Stimulated activated CD4-positive, alpha-beta T cell treated with anti-CD3 and anti-CD28 coated beads, Interleukin-2, amount 100 ng/mL, for 48 hours (primary cell): ENCODE measurements around the gene NEK6.

Experiments
- DNase-seq, 2 donors: peaks; one replicate each; pipeline ENCODE4 v3.0.0-alpha.2; 2020

Gene NEK6

DNA sequence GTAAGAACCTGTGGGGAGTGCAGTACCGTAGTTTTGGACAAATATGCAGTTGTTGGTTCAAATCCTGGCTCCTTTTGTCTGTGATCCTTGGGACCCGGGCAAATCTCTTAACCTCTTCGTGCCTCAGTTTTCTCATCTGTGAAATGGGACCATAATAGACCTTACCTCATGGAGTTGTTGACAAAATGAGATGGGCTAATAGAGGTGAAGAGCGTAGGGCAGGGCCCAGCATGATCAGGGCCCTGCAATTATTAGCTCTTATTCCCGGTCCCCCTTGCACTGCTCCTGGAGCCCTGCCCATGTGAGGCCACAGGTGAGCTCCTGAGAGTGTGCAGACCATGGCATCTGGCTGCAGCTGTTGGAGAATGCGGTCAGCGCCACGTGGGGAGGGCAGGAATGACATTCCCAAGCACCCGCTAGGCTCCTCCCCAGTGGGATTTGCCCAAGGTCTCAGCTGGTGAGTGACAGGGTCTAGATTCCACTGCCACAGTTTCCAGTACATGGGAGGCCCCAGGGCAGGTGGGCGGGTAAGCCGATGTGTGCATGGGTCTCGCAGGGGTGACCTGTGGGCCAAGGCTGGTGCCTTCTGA is 41.0 kb downstream of the NEK6 start:
- DNase-seq = no peak

GRCh38 chr9:124299515-124300090 is 41.9 kb downstream of the NEK6 start:
- no peak for DNase-seq

- DNase-seq = no peak
These were observed 42.6 kb downstream of the NEK6 start for GRCh38 chr9:124300312-124300711.

DNA sequence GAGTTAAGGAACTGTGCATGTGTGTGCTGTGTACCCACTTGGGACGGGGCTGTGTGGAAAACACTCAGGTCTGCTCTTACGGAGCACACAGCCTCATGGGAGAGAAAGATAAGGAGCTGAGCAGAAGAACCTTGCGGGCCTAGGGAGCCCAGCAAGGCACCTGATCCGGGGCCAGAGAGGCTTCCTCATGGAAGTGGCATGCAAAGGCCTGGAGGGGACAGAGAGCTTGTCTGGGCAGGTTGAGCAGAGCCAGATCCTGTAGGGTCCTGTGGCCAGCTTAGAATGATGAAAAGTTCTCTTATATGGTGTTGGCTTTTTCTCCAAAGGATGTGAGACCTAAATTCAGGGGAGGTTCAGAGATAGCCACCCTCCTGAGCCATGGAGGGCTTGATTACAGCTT is 45.2 kb downstream of the NEK6 start:
- no peak for DNase-seq

GRCh38 chr9:124303762-124304161 is 46.0 kb downstream of the NEK6 start:
- DNase-seq = no peak

DNA sequence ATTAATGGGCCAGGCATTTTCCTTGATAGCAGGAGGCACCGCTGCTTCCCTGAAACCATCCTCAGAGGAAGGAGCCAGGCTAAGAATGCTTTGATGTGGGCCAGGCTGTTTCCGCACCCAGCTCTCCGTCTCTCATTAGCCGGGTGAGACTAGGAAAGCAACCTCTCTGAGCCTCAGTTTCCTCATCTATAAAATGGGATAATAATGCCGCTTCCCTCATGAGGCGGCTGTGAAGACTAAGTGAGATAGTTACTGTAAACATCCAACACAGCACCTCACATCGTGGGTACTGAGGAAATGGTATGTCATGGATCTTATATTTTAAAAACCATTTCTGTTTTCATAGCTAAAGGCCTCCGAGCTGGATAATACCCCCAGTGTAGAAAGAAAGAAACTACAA is 46.5 kb downstream of the NEK6 start:
- DNase-seq = no peak

GRCh38 chr9:124306098-124306735 is 48.5 kb downstream of the NEK6 start:
- DNase-seq = no peak

DNA sequence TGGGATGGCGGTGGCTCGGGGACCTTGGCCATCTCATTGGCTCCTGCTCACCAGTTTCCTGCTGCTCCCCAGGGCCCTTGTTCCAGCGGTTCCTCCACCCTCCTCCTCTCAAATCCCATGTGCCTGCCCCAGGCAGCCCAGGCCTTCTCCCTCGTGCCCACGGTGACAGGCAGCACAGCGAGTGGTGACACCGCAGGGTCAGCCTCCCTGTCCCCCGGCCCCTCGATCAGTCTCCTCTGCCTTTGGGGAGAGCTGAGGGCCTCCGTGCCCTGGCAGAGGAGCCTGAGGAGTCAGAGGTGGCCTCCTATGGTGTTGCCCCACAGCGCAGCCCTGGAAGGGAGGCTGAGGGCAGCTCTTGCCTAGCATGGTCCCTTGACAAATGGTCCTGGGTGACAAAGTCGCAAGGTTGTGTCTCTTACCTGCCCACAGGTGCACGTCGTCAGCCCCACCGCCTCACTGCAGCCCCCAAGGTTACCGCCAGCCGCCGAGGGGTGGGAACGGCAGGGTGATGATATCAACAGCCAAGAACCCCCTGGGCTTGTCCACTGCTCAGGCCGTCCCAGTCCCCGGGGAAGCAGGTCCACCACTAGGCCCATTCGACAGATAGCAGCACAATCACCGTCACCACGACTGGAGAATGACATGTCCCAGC is 49.8 kb downstream of the NEK6 start:
- no peak for DNase-seq

GRCh38 chr9:124308606-124309491 is 51.1 kb downstream of the NEK6 start:
- no peak for DNase-seq

GRCh38 chr9:124309667-124310084 is 51.9 kb downstream of the NEK6 start:
- no peak for DNase-seq

GRCh38 chr9:124311283-124311682 is 53.5 kb downstream of the NEK6 start:
- DNase-seq = no peak

GRCh38 chr9:124312290-124313265 is 54.8 kb downstream of the NEK6 start:
- no peak for DNase-seq

DNA sequence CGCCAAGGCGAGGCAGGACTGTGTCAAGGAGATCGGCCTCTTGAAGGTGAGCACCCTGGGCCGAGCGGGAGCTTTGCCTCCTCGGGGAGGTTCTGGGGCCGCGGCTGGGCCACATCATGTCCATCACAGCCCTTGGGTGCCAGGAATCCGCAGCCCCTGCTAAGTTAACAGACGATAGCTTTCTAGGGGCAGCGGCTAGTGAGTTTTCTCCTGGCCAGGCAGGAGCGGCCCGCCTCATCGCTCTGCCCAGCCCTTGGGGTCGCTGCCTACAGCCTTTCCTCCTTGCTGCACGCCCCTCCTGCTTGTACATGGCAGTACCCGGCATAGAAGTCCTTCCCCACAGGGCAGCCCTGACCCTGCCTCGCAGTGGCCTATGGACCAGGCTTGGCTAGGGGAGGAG is 56.2 kb downstream of the NEK6 start:
- no peak for DNase-seq

DNA sequence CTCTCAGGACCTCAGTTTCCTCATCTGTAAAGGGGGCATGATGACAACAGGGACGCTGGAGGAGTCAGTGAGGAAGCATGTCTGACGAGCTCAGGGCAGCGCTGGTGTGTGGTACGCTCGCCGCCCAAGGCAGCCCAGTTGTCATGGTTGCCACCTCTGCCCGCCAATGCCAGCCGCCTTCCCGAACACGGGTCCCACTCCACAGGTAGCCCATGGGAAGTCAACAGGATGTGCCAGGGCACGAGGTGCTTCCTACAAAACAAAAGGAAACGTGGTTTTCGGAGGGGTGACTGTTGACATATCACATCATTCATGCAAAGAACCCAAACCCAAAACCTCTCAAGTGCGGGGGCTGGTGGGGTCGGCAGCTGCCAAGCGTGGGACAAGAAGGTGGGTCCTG is 58.1 kb downstream of the NEK6 start:
- DNase-seq = no peak

GRCh38 chr9:124320062-124320973 is 62.6 kb downstream of the NEK6 start:
- peak; percentile 52 to 54 for DNase-seq

DNA sequence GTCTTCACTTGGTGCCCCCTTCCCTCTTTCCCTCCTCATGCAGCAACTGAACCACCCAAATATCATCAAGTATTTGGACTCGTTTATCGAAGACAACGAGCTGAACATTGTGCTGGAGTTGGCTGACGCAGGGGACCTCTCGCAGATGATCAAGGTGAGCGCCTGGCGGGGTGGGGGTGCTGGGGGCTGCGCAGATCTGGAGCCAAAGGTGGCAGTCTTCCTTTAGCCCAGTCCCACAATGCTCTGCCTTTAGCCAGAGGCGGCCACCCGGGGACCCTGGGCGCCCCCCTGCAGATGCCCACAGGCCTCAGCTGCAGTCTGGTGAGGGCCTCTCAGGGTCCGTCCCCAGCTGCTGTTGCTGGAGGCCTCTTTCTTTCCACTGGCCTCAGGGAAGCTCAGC is 63.7 kb downstream of the NEK6 start:
- no peak for DNase-seq

DNA sequence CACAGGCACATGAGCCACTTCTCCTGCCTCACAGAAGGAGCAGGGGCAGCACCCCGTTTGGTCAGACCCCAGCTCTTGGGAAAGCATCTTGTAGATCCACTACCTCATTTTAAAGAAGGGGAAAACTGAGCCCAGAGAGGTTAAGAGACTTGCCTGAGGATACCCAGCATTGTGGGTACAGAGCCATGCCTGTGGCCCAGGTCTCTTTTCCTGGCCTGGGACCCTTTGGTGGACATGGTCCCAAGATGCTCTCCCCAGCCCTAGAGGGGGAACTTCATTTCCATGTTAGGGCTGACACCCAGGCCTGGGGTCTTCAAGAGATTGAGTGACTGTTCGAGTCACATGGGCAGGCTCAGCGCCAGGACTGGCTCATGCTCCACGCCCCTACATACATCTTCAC is 64.2 kb downstream of the NEK6 start:
- no peak for DNase-seq

GRCh38 chr9:124322618-124323432 is 65.1 kb downstream of the NEK6 start:
- no peak for DNase-seq

GRCh38 chr9:124323904-124324303 is 66.2 kb downstream of the NEK6 start:
- DNase-seq = no peak

GRCh38 chr9:124325816-124326215 is 68.1 kb downstream of the NEK6 start:
- no peak for DNase-seq
